Activated naive CD8-positive, alpha-beta T cell (primary cell): ENCODE measurements around the gene ABHD6.
"Not testable (repeated sequence)": the region's sequence is repeated elsewhere in the genome, so short reads cannot be mapped to it uniquely, and the experiment has no call there.

ENCODE experiments used
- H3K27ac Mint-ChIP-seq: one replicate; pipeline ENCODE4 v1.8.0; 2021; ENCODE audit warnings: mixed read lengths
- H3K27me3 Mint-ChIP-seq: one replicate; pipeline ENCODE4 v1.8.0; 2021; ENCODE audit warnings: mixed read lengths
- H3K36me3 Mint-ChIP-seq: one replicate; pipeline ENCODE4 v1.8.0; 2021; ENCODE audit warnings: mixed read lengths
- H3K4me1 Mint-ChIP-seq: one replicate; pipeline ENCODE4 v1.8.0; 2021; ENCODE audit warnings: low read depth, mixed read lengths
- H3K4me3 Mint-ChIP-seq: one replicate; pipeline ENCODE4 v1.8.0; 2021; ENCODE audit warnings: mild to moderate bottlenecking, mixed read lengths
- H3K9me3 Mint-ChIP-seq: one replicate; pipeline ENCODE4 v1.8.0; 2021; ENCODE audit warnings: low read depth, mixed read lengths

Gene ABHD6

GRCh38 chr3:58246148-58247047, 8.8 kb downstream of the ABHD6 start:
- H3K27ac Mint-ChIP-seq: no peak overlapping the region
- no peaks in the 10 kb centered on the region for H3K9me3 Mint-ChIP-seq
- H3K36me3 Mint-ChIP-seq: no peaks in the 10 kb centered on the region
- no peak overlapping the region for H3K4me3 Mint-ChIP-seq
- H3K27me3 Mint-ChIP-seq: no peaks in the 10 kb centered on the region
- peaks cover 2% of the 10 kb centered on the region for H3K4me1 Mint-ChIP-seq

- Mint-ChIP-seq H3K36me3 (peaks cover 2% of the 10 kb centered on the region), H3K4me1 (peaks cover 2% of the 10 kb centered on the region), H3K9me3 (no peaks in the 10 kb centered on the region), H3K27ac (no peak overlapping the region), H3K27me3 (no peaks in the 10 kb centered on the region), H3K4me3 (no peak overlapping the region)
Measured at GRCh38 chr3:58249358-58250092, 11.9 kb downstream of the ABHD6 start.

- H3K9me3 Mint-ChIP-seq: no peaks in the 10 kb centered on the region
- H3K27me3 Mint-ChIP-seq: no peaks in the 10 kb centered on the region
- no peak overlapping the region for H3K4me3 Mint-ChIP-seq
- H3K4me1 Mint-ChIP-seq: peaks cover 2% of the 10 kb centered on the region
- peaks cover 2% of the 10 kb centered on the region for H3K36me3 Mint-ChIP-seq
- no peak overlapping the region for H3K27ac Mint-ChIP-seq
Measured at GRCh38 chr3:58250093-58250707, 12.6 kb downstream of the ABHD6 start.

GRCh38 chr3:58251631-58252035, 14.0 kb downstream of the ABHD6 start:
- H3K4me3 Mint-ChIP-seq: no peak overlapping the region
- H3K36me3 Mint-ChIP-seq: peaks cover 7% of the 10 kb centered on the region
- peaks cover 2% of the 10 kb centered on the region for H3K4me1 Mint-ChIP-seq
- no peaks in the 10 kb centered on the region for H3K9me3 Mint-ChIP-seq
- no peaks in the 10 kb centered on the region for H3K27me3 Mint-ChIP-seq
- H3K27ac Mint-ChIP-seq: no peak overlapping the region

GRCh38 chr3:58254144-58254543, 16.6 kb downstream of the ABHD6 start:
- no peaks in the 10 kb centered on the region for H3K9me3 Mint-ChIP-seq
- H3K36me3 Mint-ChIP-seq: peaks cover 14% of the 10 kb centered on the region
- no peak overlapping the region for H3K27ac Mint-ChIP-seq
- H3K4me1 Mint-ChIP-seq: peaks cover 2% of the 10 kb centered on the region
- no peaks in the 10 kb centered on the region for H3K27me3 Mint-ChIP-seq
- H3K4me3 Mint-ChIP-seq: no peak overlapping the region

GRCh38 chr3:58256061-58256460, 18.5 kb downstream of the ABHD6 start:
- no peak overlapping the region for H3K27ac Mint-ChIP-seq
- peaks cover 19% of the 10 kb centered on the region for H3K36me3 Mint-ChIP-seq
- H3K9me3 Mint-ChIP-seq: no peaks in the 10 kb centered on the region
- H3K4me1 Mint-ChIP-seq: peaks cover 2% of the 10 kb centered on the region
- no peaks in the 10 kb centered on the region for H3K27me3 Mint-ChIP-seq
- H3K4me3 Mint-ChIP-seq: no peak overlapping the region

GRCh38 chr3:58256511-58256910, 18.9 kb downstream of the ABHD6 start:
- peaks cover 18% of the 10 kb centered on the region for H3K36me3 Mint-ChIP-seq
- H3K9me3 Mint-ChIP-seq: no peaks in the 10 kb centered on the region

GRCh38 chr3:58258392-58259055, 20.9 kb downstream of the ABHD6 start:
- no peak overlapping the region for H3K27ac Mint-ChIP-seq
- no peaks in the 10 kb centered on the region for H3K9me3 Mint-ChIP-seq
- H3K36me3 Mint-ChIP-seq: peaks cover 18% of the 10 kb centered on the region
- H3K4me3 Mint-ChIP-seq: no peak overlapping the region
- no peaks in the 10 kb centered on the region for H3K27me3 Mint-ChIP-seq
- peaks cover 2% of the 10 kb centered on the region for H3K4me1 Mint-ChIP-seq

More at GRCh38 chr3:58256511-58256910, 18.9 kb downstream of the ABHD6 start:
- Mint-ChIP-seq H3K4me3 (no peak overlapping the region), H3K4me1 (peaks cover 2% of the 10 kb centered on the region), H3K27ac (no peak overlapping the region), H3K27me3 (no peaks in the 10 kb centered on the region)

- no peak overlapping the region for H3K4me3 Mint-ChIP-seq
- H3K4me1 Mint-ChIP-seq: peaks cover 2% of the 10 kb centered on the region
- H3K27me3 Mint-ChIP-seq: no peaks in the 10 kb centered on the region
- H3K9me3 Mint-ChIP-seq: no peaks in the 10 kb centered on the region
- no peak overlapping the region for H3K27ac Mint-ChIP-seq
- H3K36me3 Mint-ChIP-seq: peaks cover 18% of the 10 kb centered on the region
Measured at GRCh38 chr3:58260261-58260731, 22.7 kb downstream of the ABHD6 start.

- Mint-ChIP-seq H3K4me3 (no peak overlapping the region), H3K4me1 (peaks cover 2% of the 10 kb centered on the region), H3K36me3 (peaks cover 20% of the 10 kb centered on the region), H3K27me3 (no peaks in the 10 kb centered on the region), H3K27ac (no peak overlapping the region), H3K9me3 (no peaks in the 10 kb centered on the region)
Measured at GRCh38 chr3:58260733-58261132, 23.1 kb downstream of the ABHD6 start.

GRCh38 chr3:58261954-58262666, 24.5 kb downstream of the ABHD6 start:
- Mint-ChIP-seq H3K27me3 (no peaks in the 10 kb centered on the region), H3K9me3 (no peaks in the 10 kb centered on the region), H3K4me3 (no peak overlapping the region), H3K36me3 (peaks cover 15% of the 10 kb centered on the region), H3K4me1 (peaks cover 2% of the 10 kb centered on the region), H3K27ac (no peak overlapping the region)

- H3K36me3 Mint-ChIP-seq: peaks cover 14% of the 10 kb centered on the region
- no peaks in the 10 kb centered on the region for H3K27me3 Mint-ChIP-seq
- H3K9me3 Mint-ChIP-seq: no peaks in the 10 kb centered on the region
- H3K4me3 Mint-ChIP-seq: no peak overlapping the region
- H3K27ac Mint-ChIP-seq: no peak overlapping the region
- H3K4me1 Mint-ChIP-seq: no peaks in the 10 kb centered on the region
Measured at GRCh38 chr3:58266577-58266976, 29.0 kb downstream of the ABHD6 start.

GRCh38 chr3:58267543-58267942, 30.0 kb downstream of the ABHD6 start:
- H3K9me3 Mint-ChIP-seq, H3K27ac Mint-ChIP-seq, H3K4me3 Mint-ChIP-seq, H3K4me1 Mint-ChIP-seq, H3K27me3 Mint-ChIP-seq: not testable (repeated sequence)
- peaks cover 14% of the 10 kb centered on the region for H3K36me3 Mint-ChIP-seq

GRCh38 chr3:58269356-58269755, 31.8 kb downstream of the ABHD6 start:
- no peak overlapping the region for H3K27ac Mint-ChIP-seq
- no peak overlapping the region for H3K4me3 Mint-ChIP-seq
- peaks cover 20% of the 10 kb centered on the region for H3K36me3 Mint-ChIP-seq
- H3K27me3 Mint-ChIP-seq: no peaks in the 10 kb centered on the region
- peaks cover 7% of the 10 kb centered on the region for H3K4me1 Mint-ChIP-seq
- H3K9me3 Mint-ChIP-seq: no peaks in the 10 kb centered on the region
